B cell (primary cell): ENCODE results near the gene PSMC5.

Experiments
- EZH2 ChIP-seq: IDR thresholded peaks from 2 replicates; pipeline ENCODE4 v1.6.1; 2012; ENCODE audit warnings: borderline replicate concordance, low read depth, mild to moderate bottlenecking, moderate library complexity, low read length; ENCODE audit not compliant: insufficient read depth, poor library complexity, severe bottlenecking
- TF ChIP-seq, protein P1 (sequence below): fragments of 200-600 bp; IDR thresholded peaks from one replicate; pipeline ENCODE4 v1.8.0; 2022; ENCODE audit warnings: antibody characterized with exemption, mild to moderate bottlenecking

DNA sequence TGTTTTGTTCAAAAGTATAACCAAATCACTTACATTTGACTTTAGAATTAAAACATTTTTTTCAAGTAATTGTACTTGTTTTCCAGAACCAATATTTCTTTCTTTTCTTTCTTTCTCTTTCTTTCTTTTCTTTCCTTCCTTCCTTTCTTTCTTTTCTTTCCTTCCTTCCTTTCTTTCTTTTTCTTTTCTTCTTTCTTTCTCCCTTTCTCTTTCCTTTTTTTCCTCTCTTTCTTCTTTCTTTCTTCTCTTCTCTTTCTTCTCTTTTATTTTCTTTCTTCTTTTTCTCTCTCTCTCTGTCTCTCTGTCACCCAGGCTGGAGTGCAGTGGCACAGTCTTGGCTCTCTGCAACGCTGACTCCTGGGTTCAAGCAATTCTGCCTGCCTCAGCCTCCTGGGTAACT is 26.4 kb upstream of the PSMC5 start:
- no peak for TF ChIP-seq EZH2
- TF ChIP-seq, protein P1, sequence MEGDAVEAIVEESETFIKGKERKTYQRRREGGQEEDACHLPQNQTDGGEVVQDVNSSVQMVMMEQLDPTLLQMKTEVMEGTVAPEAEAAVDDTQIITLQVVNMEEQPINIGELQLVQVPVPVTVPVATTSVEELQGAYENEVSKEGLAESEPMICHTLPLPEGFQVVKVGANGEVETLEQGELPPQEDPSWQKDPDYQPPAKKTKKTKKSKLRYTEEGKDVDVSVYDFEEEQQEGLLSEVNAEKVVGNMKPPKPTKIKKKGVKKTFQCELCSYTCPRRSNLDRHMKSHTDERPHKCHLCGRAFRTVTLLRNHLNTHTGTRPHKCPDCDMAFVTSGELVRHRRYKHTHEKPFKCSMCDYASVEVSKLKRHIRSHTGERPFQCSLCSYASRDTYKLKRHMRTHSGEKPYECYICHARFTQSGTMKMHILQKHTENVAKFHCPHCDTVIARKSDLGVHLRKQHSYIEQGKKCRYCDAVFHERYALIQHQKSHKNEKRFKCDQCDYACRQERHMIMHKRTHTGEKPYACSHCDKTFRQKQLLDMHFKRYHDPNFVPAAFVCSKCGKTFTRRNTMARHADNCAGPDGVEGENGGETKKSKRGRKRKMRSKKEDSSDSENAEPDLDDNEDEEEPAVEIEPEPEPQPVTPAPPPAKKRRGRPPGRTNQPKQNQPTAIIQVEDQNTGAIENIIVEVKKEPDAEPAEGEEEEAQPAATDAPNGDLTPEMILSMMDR = peak; percentile 30
